Smooth muscle cell (in vitro differentiated cells): Measurements from ENCODE around the gene TLR2. TPM values are rescaled to one million over a fixed set of nuclear protein-coding genes. Genes with fewer than 3 reads are reported as not detected.

Experiments
- DNase-seq: peaks from one replicate; lab custom pipeline; 2025; ENCODE audit not compliant: unreplicated experiment; lab: John Stamatoyannopoulos, UW
- H2AFZ ChIP-seq: fragments of 200-600 bp; sonication (generic); 2 replicates; pipeline ENCODE4 v1.6.0; 2016; ENCODE audit warnings: antibody characterized with exemption, low read depth, mild to moderate bottlenecking
- H3F3A ChIP-seq: fragments of 200-600 bp; sonication (generic); 2 replicates; pipeline ENCODE4 v1.6.0; 2017; ENCODE audit warnings: antibody characterized with exemption, low read depth
- H3K27ac ChIP-seq: fragments of 200-600 bp; sonication (generic); 2 replicates; pipeline ENCODE4 v1.5.1; 2016; ENCODE audit warnings: low read depth, mild to moderate bottlenecking
- H3K27me3 ChIP-seq: fragments of 200-600 bp; sonication (generic); 2 replicates; pipeline ENCODE4 v1.6.1; 2016; ENCODE audit warnings: low read depth, mild to moderate bottlenecking
- H3K36me3 ChIP-seq: fragments of 200-600 bp; sonication (generic); 2 replicates; pipeline ENCODE4 v1.5.1; 2016; ENCODE audit warnings: low read depth
- H3K4me1 ChIP-seq: fragments of 200-600 bp; sonication (generic); 2 replicates; pipeline ENCODE4 v1.5.1; 2016; ENCODE audit warnings: low read depth
- H3K4me2 ChIP-seq: fragments of 200-600 bp; sonication (generic); 2 replicates; pipeline ENCODE4 v1.6.0; 2016; ENCODE audit warnings: mild to moderate bottlenecking
- H3K4me3 ChIP-seq: fragments of 200-600 bp; sonication (generic); 2 replicates; pipeline ENCODE4 v1.5.1; 2016; ENCODE audit warnings: mild to moderate bottlenecking
- H3K79me2 ChIP-seq: fragments of 200-600 bp; sonication (generic); 2 replicates; pipeline ENCODE4 v1.6.0; 2016; ENCODE audit warnings: low read depth, mild to moderate bottlenecking
- H3K9ac ChIP-seq: fragments of 200-600 bp; sonication (generic); 2 replicates; pipeline ENCODE4 v1.6.0; 2016; ENCODE audit warnings: low read depth
- H3K9me3 ChIP-seq: fragments of 200-600 bp; sonication (generic); replicated peaks from 2 replicates; pipeline ENCODE4 v1.5.1; 2016; ENCODE audit warnings: low read depth
- H4K20me1 ChIP-seq: fragments of 200-600 bp; sonication (generic); 2 replicates; pipeline ENCODE4 v1.6.0; 2016; ENCODE audit warnings: low read depth
- CTCF ChIP-seq: fragments of 200-600 bp; sonication (generic); IDR thresholded peaks from 2 replicates; pipeline ENCODE4 v1.5.1; 2017; ENCODE audit warnings: borderline replicate concordance, mild to moderate bottlenecking, antibody characterized with exemption; ENCODE audit not compliant: insufficient read depth, poor library complexity, severe bottlenecking
- WGBS: methylation state at CpG from one replicate; pipeline ENCODE4 v1.1.7; 2016; ENCODE audit warnings: low lambda C conversion rate; 5-methylcytosine and 5-hydroxymethylcytosine counted together
- polyA plus RNA-seq: library from polyadenylated mRNA; unstranded; fragments of >200 nt; fragmentation: Nextera tagmentation; extraction: Ambion mirVana; gene quantifications from 2 replicates; pipeline ENCODE4 v1.2.1, GENCODE V29; 2016
- total RNA-seq: library from RNA; depleted of rRNA; stranded (reverse); fragments of >200 nt; gene quantifications from 2 replicates; pipeline ENCODE4 v1.2.3, GENCODE V29; 2014

Gene TLR2
- total and polyA plus RNA-seq, 2 experiments from 2014 or later = not detected

GRCh38 chr4:153645183-153645582 lies 38.9 kb upstream of the TLR2 start:
- Histone ChIP-seq H3K27me3 (no peaks in the 10 kb centered on the region), H3K4me2 (no peak overlapping the region), H3F3A (no peaks in the 10 kb centered on the region), H3K27ac (no peak overlapping the region), H3K9me3 (no peaks in the 10 kb centered on the region), H3K79me2 (no peaks in the 10 kb centered on the region), H3K4me3 (no peak overlapping the region), H3K9ac (no peak overlapping the region), H4K20me1 (no peaks in the 10 kb centered on the region), H3K4me1 (no peaks in the 10 kb centered on the region), H2AFZ (no peak overlapping the region), H3K36me3 (no peaks in the 10 kb centered on the region)
- TF ChIP-seq CTCF = no peak
- no peak for DNase-seq
- WGBS = 89% methylated on average over 1 of the region's 1 CpG

- Histone ChIP-seq H3K9ac (no peak overlapping the region), H3K4me2 (no peak overlapping the region), H3K27ac (no peak overlapping the region), H3K4me3 (no peak overlapping the region), H3F3A (no peaks in the 10 kb centered on the region), H4K20me1 (no peaks in the 10 kb centered on the region), H3K9me3 (no peaks in the 10 kb centered on the region), H2AFZ (no peak overlapping the region), H3K27me3 (no peaks in the 10 kb centered on the region), H3K4me1 (no peaks in the 10 kb centered on the region), H3K36me3 (no peaks in the 10 kb centered on the region), H3K79me2 (no peaks in the 10 kb centered on the region)
- 88% methylated on average over 1 of the region's 1 CpG for WGBS
- no peak for TF ChIP-seq CTCF
- DNase-seq = no peak
Measured at GRCh38 chr4:153646261-153646660, 37.8 kb upstream of the TLR2 start.

- 100% methylated on average over 1 of the region's 1 CpG for WGBS
- Histone ChIP-seq H3K9me3 (no peaks in the 10 kb centered on the region), H3K27me3 (no peaks in the 10 kb centered on the region), H3K4me1 (no peaks in the 10 kb centered on the region), H3K79me2 (no peaks in the 10 kb centered on the region), H3K4me2 (no peak overlapping the region), H4K20me1 (no peaks in the 10 kb centered on the region), H3K9ac (no peak overlapping the region), H3K4me3 (no peak overlapping the region), H3K36me3 (no peaks in the 10 kb centered on the region), H3K27ac (no peak overlapping the region), H2AFZ (no peak overlapping the region), H3F3A (no peaks in the 10 kb centered on the region)
- no peak for TF ChIP-seq CTCF
- DNase-seq = no peak
Measured at GRCh38 chr4:153646978-153647377, 37.1 kb upstream of the TLR2 start.

GRCh38 chr4:153647975-153648374 lies 36.1 kb upstream of the TLR2 start:
- DNase-seq = no peak
- Histone ChIP-seq H3K4me3 (no peak overlapping the region), H3K9ac (no peak overlapping the region), H3K27ac (no peak overlapping the region), H2AFZ (no peak overlapping the region), H3K4me1 (no peaks in the 10 kb centered on the region), H3K27me3 (no peaks in the 10 kb centered on the region), H3K36me3 (no peaks in the 10 kb centered on the region), H3F3A (no peaks in the 10 kb centered on the region), H4K20me1 (no peaks in the 10 kb centered on the region), H3K9me3 (no peaks in the 10 kb centered on the region), H3K79me2 (no peaks in the 10 kb centered on the region), H3K4me2 (no peak overlapping the region)
- no peak for TF ChIP-seq CTCF
- 71% methylated on average over 4 of the region's 4 CpGs for WGBS
